ENCODE data around the gene PSMC3. TPM values are rescaled to one million over a fixed set of nuclear protein-coding genes. Genes with fewer than 3 reads are reported as not detected.

The PSMC3 gene
- total RNA-seq, 1 experiment from 2014 or later = 275 TPM

GRCh38 chr11:47466201-47466600 lies 40.0 kb upstream of the PSMC3 start:
- H3K9ac ChIP-seq (ENCODE audit: low read length) = no peak overlapping the region
- H3K36me3 ChIP-seq (ENCODE audit: low read depth, low read length) = peaks cover 35% of the 10 kb centered on the region
- no peak overlapping the region for H2AFZ ChIP-seq (ENCODE audit: low read length)
- no peaks in the 10 kb centered on the region for H3K9me3 ChIP-seq (ENCODE audit: low read length)
- H3K79me2 ChIP-seq (ENCODE audit: low read length) = 0 out of 2 replicates have a peak, but pooled peaks cover 6% of the 10 kb centered on the region
- BruUV-seq (replicated peaks) = no TSS peak
- H3K4me1 ChIP-seq (ENCODE audit: insufficient read depth, low read length) = no peaks in the 10 kb centered on the region
- H4K20me1 ChIP-seq (ENCODE audit: low read length) = no peaks in the 10 kb centered on the region
- DNase-seq = no peak
- no peaks in the 10 kb centered on the region for H3F3A ChIP-seq (ENCODE audit: low read length, unreplicated experiment)
- no peaks in the 10 kb centered on the region for H3K27me3 ChIP-seq (ENCODE audit: low read length)
- H3K27ac ChIP-seq (ENCODE audit: low read length) = no peak overlapping the region
- intact Hi-C loops (cut with micrococcal nuclease) = no loop called here
- ATAC-seq = no peak
- H3K9me2 ChIP-seq (replicated peaks; ENCODE audit: low read length) = no peaks in the 10 kb centered on the region
- no peak overlapping the region for H3K4me2 ChIP-seq (ENCODE audit: low read length)
- TF ChIP-seq CTCF (conservative IDR thresholded peaks at IDR 0.05; ENCODE audit: low read depth, low read length) (no peak), EZH2 (IDR thresholded peaks at IDR 0.05; ENCODE audit: low read length, unreplicated experiment) (no peak), EZH2phosphoT487 (IDR thresholded peaks at IDR 0.05; ENCODE audit: borderline replicate concordance, low read length) (no peak)
- ChIA-PET CTCF (no interaction called here), POLR2A (ENCODE audit: unreplicated experiment) (no interaction called here)
- no peak overlapping the region for H3K4me3 ChIP-seq (ENCODE audit: low read length)

- peaks cover 21% of the 10 kb centered on the region; the same call in 1 of the 2 replicates for H3K36me3 ChIP-seq (ENCODE audit: low read depth, low read length)
- ChIA-PET CTCF (no interaction called here), POLR2A (ENCODE audit: unreplicated experiment) (no interaction called here)
- BruUV-seq (replicated peaks) = no TSS peak
- ATAC-seq = no peak
- no peak overlapping the region for H3K4me2 ChIP-seq (ENCODE audit: low read length)
- no peaks in the 10 kb centered on the region for H3K9me2 ChIP-seq (replicated peaks; ENCODE audit: low read length)
- TF ChIP-seq EZH2 (IDR thresholded peaks at IDR 0.05; ENCODE audit: low read length, unreplicated experiment) = no peak
- TF ChIP-seq CTCF (conservative IDR thresholded peaks at IDR 0.05; ENCODE audit: low read depth, low read length) = no peak
- no peak for TF ChIP-seq EZH2phosphoT487 (IDR thresholded peaks at IDR 0.05; ENCODE audit: borderline replicate concordance, low read length)
- intact Hi-C loops (cut with micrococcal nuclease) = no loop called here
- H3K27me3 ChIP-seq (ENCODE audit: low read length) = no peaks in the 10 kb centered on the region
- H4K20me1 ChIP-seq (ENCODE audit: low read length) = no peaks in the 10 kb centered on the region
- 0 out of 2 replicates have a peak, but pooled peaks cover 6% of the 10 kb centered on the region for H3K79me2 ChIP-seq (ENCODE audit: low read length)
- H3K27ac ChIP-seq (ENCODE audit: low read length) = no peak overlapping the region
- no peaks in the 10 kb centered on the region for H3F3A ChIP-seq (ENCODE audit: low read length, unreplicated experiment)
- no peaks in the 10 kb centered on the region for H3K9me3 ChIP-seq (ENCODE audit: low read length)
- no peak for DNase-seq
- H3K4me1 ChIP-seq (ENCODE audit: insufficient read depth, low read length) = no peaks in the 10 kb centered on the region
- no peak overlapping the region for H2AFZ ChIP-seq (ENCODE audit: low read length)
- H3K4me3 ChIP-seq (ENCODE audit: low read length) = no peak overlapping the region
- no peak overlapping the region for H3K9ac ChIP-seq (ENCODE audit: low read length)
Observed at GRCh38 chr11:47464483-47464882, 38.2 kb upstream of the PSMC3 start.

- ATAC-seq = no peak
- no peak overlapping the region for H3K4me3 ChIP-seq (ENCODE audit: low read length)
- H3K9me2 ChIP-seq (replicated peaks; ENCODE audit: low read length) = no peaks in the 10 kb centered on the region
- no peaks in the 10 kb centered on the region for H3K27me3 ChIP-seq (ENCODE audit: low read length)
- H3K9ac ChIP-seq (ENCODE audit: low read length) = no peak overlapping the region
- intact Hi-C loops (cut with micrococcal nuclease) = no loop called here
- ChIA-PET CTCF (no interaction called here), POLR2A (ENCODE audit: unreplicated experiment) (no interaction called here)
- H3K4me2 ChIP-seq (ENCODE audit: low read length) = no peak overlapping the region
- H2AFZ ChIP-seq (ENCODE audit: low read length) = no peak overlapping the region
- H3K79me2 ChIP-seq (ENCODE audit: low read length) = no peaks in the 10 kb centered on the region
- no peaks in the 10 kb centered on the region for H4K20me1 ChIP-seq (ENCODE audit: low read length)
- no peaks in the 10 kb centered on the region for H3F3A ChIP-seq (ENCODE audit: low read length, unreplicated experiment)
- H3K36me3 ChIP-seq (ENCODE audit: low read depth, low read length) = 0 out of 2 replicates have a peak, but pooled peaks cover 7% of the 10 kb centered on the region
- no peak for DNase-seq
- no peaks in the 10 kb centered on the region for H3K4me1 ChIP-seq (ENCODE audit: insufficient read depth, low read length)
- H3K9me3 ChIP-seq (ENCODE audit: low read length) = no peaks in the 10 kb centered on the region
- TF ChIP-seq CTCF (conservative IDR thresholded peaks at IDR 0.05; ENCODE audit: low read depth, low read length) (no peak), EZH2phosphoT487 (IDR thresholded peaks at IDR 0.05; ENCODE audit: borderline replicate concordance, low read length) (no peak), EZH2 (IDR thresholded peaks at IDR 0.05; ENCODE audit: low read length, unreplicated experiment) (no peak)
- no peak overlapping the region for H3K27ac ChIP-seq (ENCODE audit: low read length)
- BruUV-seq (replicated peaks) = no TSS peak
Observed at GRCh38 chr11:47461876-47462275, 35.6 kb upstream of the PSMC3 start.
